Activated naive CD4-positive, alpha-beta T cell treated with anti-CD3 and anti-CD28 coated beads, Interleukin-2, amount 50 U/mL, for 24 hours (primary cell): ENCODE results near the gene LNPEP.

ENCODE experiments used
- H3K27ac Mint-ChIP-seq: one replicate; pipeline ENCODE4 v1.8.0; 2021; ENCODE audit warnings: mild to moderate bottlenecking, mixed read lengths
- H3K27me3 Mint-ChIP-seq: one replicate; pipeline ENCODE4 v1.8.0; 2021; ENCODE audit warnings: mixed read lengths
- H3K36me3 Mint-ChIP-seq: one replicate; pipeline ENCODE4 v1.8.0; 2021; ENCODE audit warnings: mixed read lengths
- H3K4me1 Mint-ChIP-seq: one replicate; pipeline ENCODE4 v1.8.0; 2021; ENCODE audit warnings: mixed read lengths
- H3K4me3 Mint-ChIP-seq: one replicate; pipeline ENCODE4 v1.8.0; 2021; ENCODE audit warnings: mild to moderate bottlenecking, mixed read lengths
- H3K9me3 Mint-ChIP-seq: one replicate; pipeline ENCODE4 v1.8.0; 2021; ENCODE audit warnings: mixed read lengths

LNPEP gene

DNA sequence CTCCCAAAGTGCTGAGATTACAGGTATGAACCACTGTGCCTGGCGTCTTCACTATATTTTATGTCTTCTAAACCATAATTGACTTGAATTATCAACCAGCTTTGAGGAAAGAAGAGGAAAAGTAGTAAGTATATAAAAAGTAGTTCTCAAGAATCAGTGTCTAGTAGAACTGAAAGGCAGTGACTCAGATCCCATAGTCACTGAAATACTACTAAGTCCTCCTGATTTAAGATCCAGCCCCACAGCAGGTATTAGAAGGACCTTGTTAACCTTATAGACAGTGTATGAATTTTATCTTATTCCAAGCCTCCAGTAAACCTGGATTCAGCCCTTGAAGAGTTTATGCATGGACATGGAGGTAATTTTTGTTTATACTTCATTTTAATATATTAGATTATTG is 31.5 kb downstream of the LNPEP start:
- Mint-ChIP-seq H3K9me3 (no peaks in the 10 kb centered on the region), H3K36me3 (peaks cover 5% of the 10 kb centered on the region), H3K27ac (no peak overlapping the region), H3K4me1 (peaks cover 98% of the 10 kb centered on the region), H3K27me3 (no peaks in the 10 kb centered on the region), H3K4me3 (no peak overlapping the region)

DNA sequence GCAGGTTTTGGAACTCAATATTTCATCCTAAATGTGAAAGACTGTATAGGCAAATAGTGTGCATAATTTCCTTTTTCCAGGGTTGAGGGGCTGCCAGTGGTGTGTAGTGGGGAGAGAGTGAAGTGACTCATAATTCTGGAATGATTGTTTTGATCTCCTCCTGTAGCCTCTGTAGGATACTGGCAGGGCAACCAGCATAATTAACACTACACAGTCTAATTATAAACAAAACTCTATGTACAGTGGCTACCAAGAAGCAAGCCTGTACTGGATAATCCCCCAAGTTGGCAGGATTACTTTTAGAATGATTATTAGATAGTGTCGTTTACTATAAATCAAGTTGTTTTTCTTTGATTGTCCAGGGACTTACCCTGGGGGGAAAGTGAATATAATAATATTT is 32.2 kb downstream of the LNPEP start:
- no peak overlapping the region for H3K4me3 Mint-ChIP-seq
- H3K27me3 Mint-ChIP-seq, result no peaks in the 10 kb centered on the region
- peaks cover 5% of the 10 kb centered on the region for H3K36me3 Mint-ChIP-seq
- no peaks in the 10 kb centered on the region for H3K9me3 Mint-ChIP-seq
- peak overlapping the region; percentile 27 for H3K27ac Mint-ChIP-seq
- peaks cover 98% of the 10 kb centered on the region for H3K4me1 Mint-ChIP-seq

- no peaks in the 10 kb centered on the region for H3K27me3 Mint-ChIP-seq
- H3K4me3 Mint-ChIP-seq, result peak overlapping the region; percentile 8
Observed at GRCh38 chr5:96968614-96969013, 32.7 kb downstream of the LNPEP start.

DNA sequence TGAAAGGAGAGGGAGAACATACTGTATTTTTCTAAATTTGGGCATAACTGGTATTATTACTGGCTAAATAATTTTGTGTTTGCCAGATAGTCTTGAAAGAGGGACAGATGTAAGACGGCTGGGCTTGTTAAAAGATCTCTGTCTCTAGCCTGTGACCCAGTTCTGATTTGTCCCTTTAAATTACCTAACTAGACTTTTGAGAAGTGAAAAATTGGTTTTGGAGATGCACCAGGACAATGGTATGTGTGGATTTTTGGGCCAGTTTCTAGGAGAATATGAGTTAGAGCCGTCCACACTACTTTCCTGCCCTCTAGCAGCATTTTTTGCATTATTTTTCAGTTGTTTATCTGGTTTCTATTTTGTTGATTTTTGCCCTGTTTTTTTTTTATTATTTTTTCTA is 33.5 kb downstream of the LNPEP start:
- no peak overlapping the region for H3K4me3 Mint-ChIP-seq
- peaks cover 96% of the 10 kb centered on the region for H3K4me1 Mint-ChIP-seq
- no peak overlapping the region for H3K27ac Mint-ChIP-seq
- H3K36me3 Mint-ChIP-seq, result peaks cover 3% of the 10 kb centered on the region
- H3K9me3 Mint-ChIP-seq, result no peaks in the 10 kb centered on the region
- no peaks in the 10 kb centered on the region for H3K27me3 Mint-ChIP-seq

More at GRCh38 chr5:96968614-96969013, 32.7 kb downstream of the LNPEP start:
- Mint-ChIP-seq H3K27ac (peak overlapping the region; percentile 27), H3K4me1 (peaks cover 96% of the 10 kb centered on the region), H3K9me3 (no peaks in the 10 kb centered on the region), H3K36me3 (peaks cover 5% of the 10 kb centered on the region)

DNA sequence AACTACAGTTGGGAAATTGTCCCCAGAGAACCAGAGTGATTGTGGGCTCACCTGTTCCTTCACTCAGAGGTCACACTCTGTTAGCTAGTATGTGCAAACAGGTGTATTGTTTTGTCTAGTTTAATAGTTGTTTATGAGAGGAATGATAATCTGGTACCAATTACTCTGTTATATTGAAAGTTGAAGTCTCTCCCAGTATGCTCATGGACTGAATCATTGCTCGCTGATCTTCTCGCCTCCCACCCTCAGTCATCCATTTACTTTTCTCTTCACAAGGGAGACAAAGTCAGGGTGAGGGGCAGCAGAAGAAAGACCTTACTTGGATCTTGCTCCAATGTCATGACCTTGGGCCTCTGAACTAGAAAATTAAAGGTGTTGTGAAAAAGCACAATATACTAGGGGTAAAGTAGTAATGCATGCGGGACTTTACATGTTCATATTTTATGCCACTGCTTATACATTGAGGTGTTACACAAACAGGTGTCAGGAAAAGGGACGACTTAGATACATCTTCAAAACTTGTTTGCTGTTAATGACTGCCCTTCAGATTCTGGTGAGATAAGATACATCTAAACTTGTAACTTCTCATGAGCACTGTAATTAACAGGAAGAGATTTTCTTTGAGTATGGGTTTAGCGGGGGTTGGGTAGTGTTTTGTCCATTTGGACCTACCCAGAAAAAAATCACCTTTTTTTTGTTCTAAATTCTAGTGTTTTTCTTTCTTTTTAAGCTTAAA is 36.9 kb downstream of the LNPEP start:
- no peaks in the 10 kb centered on the region for H3K9me3 Mint-ChIP-seq
- peak overlapping the region; percentile 88 for H3K27ac Mint-ChIP-seq
- no peaks in the 10 kb centered on the region for H3K36me3 Mint-ChIP-seq
- H3K4me1 Mint-ChIP-seq, result peaks cover 95% of the 10 kb centered on the region
- peak overlapping the region; percentile 61 for H3K4me3 Mint-ChIP-seq
- no peaks in the 10 kb centered on the region for H3K27me3 Mint-ChIP-seq

DNA sequence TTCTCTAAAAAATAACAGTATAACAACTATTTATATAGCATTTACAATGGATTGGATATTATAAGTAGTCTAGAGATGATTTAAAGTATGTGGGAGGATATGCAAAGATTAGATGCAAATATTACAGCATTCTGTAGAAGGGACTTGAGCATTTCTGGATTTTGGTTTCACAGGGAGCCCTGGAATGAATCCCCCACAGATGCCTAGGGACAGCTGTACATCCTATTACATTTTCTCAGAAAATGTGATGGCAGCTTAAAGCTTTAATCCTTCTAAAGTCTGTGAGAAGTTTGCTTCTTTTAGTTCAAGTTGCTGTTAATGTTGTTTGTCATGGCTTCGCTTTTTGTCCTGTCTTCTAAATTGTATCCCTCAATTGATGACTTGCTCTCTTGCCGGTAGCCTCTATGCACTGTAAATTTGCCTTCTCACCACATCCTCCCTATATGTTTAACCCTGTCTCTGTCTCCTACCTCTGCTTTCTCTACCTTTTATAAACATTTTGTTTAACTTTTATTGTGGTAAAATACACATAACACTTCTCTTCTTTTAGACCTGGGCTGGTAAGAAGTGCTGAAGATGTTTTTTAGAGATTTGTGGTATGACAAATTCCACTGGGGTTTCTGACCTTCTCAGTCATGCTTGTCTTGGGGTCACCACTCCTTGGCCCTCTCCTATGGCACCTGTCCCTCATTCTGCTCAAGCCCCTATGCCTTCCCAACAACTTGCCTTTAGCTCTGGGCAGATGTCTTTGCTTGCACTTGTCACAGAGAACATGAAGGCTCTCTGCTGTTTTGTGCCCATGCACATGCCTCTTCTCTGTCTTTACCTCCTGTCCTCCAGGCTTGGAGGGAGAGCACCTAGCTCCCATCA is 37.9 kb downstream of the LNPEP start:
- Mint-ChIP-seq H3K9me3 (no peaks in the 10 kb centered on the region), H3K27me3 (no peaks in the 10 kb centered on the region), H3K27ac (peak overlapping the region; percentile 66), H3K4me3 (peak overlapping the region; percentile 65), H3K4me1 (peaks cover 93% of the 10 kb centered on the region), H3K36me3 (no peaks in the 10 kb centered on the region)

DNA sequence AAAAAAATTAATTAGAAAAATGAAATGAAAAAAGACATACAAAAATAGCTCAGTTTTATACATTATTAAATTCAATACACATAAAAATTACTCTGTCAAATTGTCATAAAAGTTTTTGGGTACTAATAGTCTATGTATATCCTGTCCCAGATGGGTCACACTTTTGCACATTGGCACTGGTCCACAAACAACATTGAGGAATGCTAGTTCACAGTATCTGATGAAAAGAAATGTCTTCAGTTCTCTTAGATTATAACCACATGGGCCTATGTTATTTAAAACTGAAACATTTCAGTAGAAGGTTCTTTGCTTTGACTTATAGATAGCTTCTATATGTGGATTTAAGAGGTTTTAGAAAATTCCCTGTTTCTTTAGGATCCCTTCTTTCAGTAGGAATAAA is 39.8 kb downstream of the LNPEP start:
- Mint-ChIP-seq H3K36me3 (peaks cover 10% of the 10 kb centered on the region), H3K4me3 (no peak overlapping the region), H3K4me1 (peaks cover 92% of the 10 kb centered on the region), H3K27ac (no peak overlapping the region), H3K27me3 (no peaks in the 10 kb centered on the region), H3K9me3 (no peaks in the 10 kb centered on the region)

DNA sequence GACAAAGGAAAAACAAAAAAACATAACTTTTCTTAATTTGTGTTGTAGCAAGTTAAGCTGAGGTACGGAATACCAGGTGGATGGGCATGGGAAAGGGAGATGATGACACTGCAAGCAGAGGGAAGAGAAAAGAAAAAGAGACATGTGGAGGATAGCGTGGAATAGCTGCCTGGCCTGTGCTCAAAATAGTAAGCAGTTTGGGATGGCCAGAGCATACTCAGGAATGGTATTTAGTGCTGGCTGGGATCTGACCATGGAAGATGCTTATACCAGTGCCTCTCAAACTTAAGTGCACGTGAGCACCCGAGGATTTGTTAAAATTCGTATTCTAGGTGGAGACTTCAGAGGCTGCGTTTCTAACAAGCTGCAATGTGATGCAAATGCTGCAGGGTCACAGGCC is 41.3 kb downstream of the LNPEP start:
- Mint-ChIP-seq H3K4me3 (no peak overlapping the region), H3K27me3 (no peaks in the 10 kb centered on the region), H3K36me3 (peaks cover 10% of the 10 kb centered on the region), H3K9me3 (no peaks in the 10 kb centered on the region), H3K27ac (no peak overlapping the region), H3K4me1 (peaks cover 92% of the 10 kb centered on the region)

DNA sequence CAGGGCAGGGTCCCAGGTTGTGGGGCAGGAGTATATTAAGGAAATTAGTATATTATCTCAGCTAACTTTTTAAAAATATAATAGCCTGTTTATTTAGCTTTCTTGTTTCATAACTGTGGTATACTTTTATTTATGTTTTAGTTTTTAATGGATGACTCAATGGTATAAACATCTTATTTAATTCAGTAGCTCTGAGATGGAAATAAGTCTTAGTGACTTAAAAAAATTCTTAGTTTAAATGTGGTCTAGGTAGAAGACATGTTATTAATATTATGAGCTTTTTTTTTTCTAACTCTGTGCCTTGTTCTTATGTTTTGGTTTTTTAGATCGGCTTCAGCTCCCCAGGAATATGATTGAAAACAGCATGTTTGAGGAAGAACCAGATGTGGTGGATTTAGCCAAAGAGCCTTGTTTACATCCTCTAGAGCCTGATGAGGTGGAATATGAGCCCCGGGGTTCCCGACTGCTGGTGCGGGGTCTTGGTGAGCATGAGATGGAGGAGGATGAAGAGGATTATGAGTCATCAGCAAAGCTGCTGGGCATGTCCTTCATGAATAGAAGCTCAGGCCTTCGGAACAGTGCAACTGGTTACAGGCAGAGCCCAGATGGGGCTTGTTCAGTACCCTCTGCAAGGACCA is 43.1 kb downstream of the LNPEP start:
- peaks cover 88% of the 10 kb centered on the region for H3K4me1 Mint-ChIP-seq
- no peaks in the 10 kb centered on the region for H3K9me3 Mint-ChIP-seq
- H3K27me3 Mint-ChIP-seq, result no peaks in the 10 kb centered on the region
- peaks cover 10% of the 10 kb centered on the region for H3K36me3 Mint-ChIP-seq
- H3K27ac Mint-ChIP-seq, result peak overlapping the region; percentile 77
- no peak overlapping the region for H3K4me3 Mint-ChIP-seq

GRCh38 chr5:96984506-96985192 is 48.8 kb downstream of the LNPEP start:
- no peaks in the 10 kb centered on the region for H3K9me3 Mint-ChIP-seq
- H3K4me3 Mint-ChIP-seq, result no peak overlapping the region
- H3K27ac Mint-ChIP-seq, result no peak overlapping the region
- H3K36me3 Mint-ChIP-seq, result peaks cover 17% of the 10 kb centered on the region
- H3K4me1 Mint-ChIP-seq, result peaks cover 68% of the 10 kb centered on the region
- no peaks in the 10 kb centered on the region for H3K27me3 Mint-ChIP-seq

GRCh38 chr5:96986450-96986849 is 50.6 kb downstream of the LNPEP start:
- Mint-ChIP-seq H3K4me3 (no peak overlapping the region), H3K27me3 (no peaks in the 10 kb centered on the region), H3K9me3 (no peaks in the 10 kb centered on the region), H3K4me1 (peaks cover 64% of the 10 kb centered on the region), H3K36me3 (peaks cover 24% of the 10 kb centered on the region), H3K27ac (no peak overlapping the region)

DNA sequence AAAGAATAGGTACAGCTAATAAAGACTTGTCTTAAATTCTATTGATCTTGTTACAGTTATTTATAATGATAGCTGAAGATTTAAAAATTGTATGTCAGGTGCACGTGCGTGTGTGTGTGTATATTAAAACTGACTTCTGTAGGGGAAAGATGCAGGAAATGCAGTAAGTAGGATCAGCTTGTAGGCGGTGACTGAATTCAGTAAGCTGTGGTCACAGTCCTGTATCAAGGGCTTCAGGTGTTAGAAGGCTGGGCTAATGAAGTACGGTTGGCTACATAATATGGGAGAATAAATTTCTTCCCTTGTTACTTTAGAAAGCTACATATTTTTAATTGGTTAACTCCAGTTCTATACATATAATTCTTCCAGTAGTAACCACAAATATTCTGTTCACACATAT is 54.2 kb downstream of the LNPEP start:
- H3K9me3 Mint-ChIP-seq, result no peaks in the 10 kb centered on the region
- peak overlapping the region; percentile 11 for H3K27ac Mint-ChIP-seq
- no peaks in the 10 kb centered on the region for H3K27me3 Mint-ChIP-seq
- H3K4me3 Mint-ChIP-seq, result no peak overlapping the region
- H3K36me3 Mint-ChIP-seq, result peaks cover 32% of the 10 kb centered on the region
- H3K4me1 Mint-ChIP-seq, result peaks cover 68% of the 10 kb centered on the region

- H3K27ac Mint-ChIP-seq, result peak overlapping the region; percentile 63
Observed at GRCh38 chr5:96991708-96992107, 55.8 kb downstream of the LNPEP start.

GRCh38 chr5:96993760-96994159 is 57.9 kb downstream of the LNPEP start:
- H3K27ac Mint-ChIP-seq, result peak overlapping the region; percentile 51
- no peaks in the 10 kb centered on the region for H3K27me3 Mint-ChIP-seq
- H3K36me3 Mint-ChIP-seq, result peaks cover 35% of the 10 kb centered on the region

More at GRCh38 chr5:96991708-96992107, 55.8 kb downstream of the LNPEP start:
- H3K4me1 Mint-ChIP-seq, result peaks cover 61% of the 10 kb centered on the region
- no peak overlapping the region for H3K4me3 Mint-ChIP-seq
- H3K27me3 Mint-ChIP-seq, result no peaks in the 10 kb centered on the region
- peaks cover 32% of the 10 kb centered on the region for H3K36me3 Mint-ChIP-seq
- H3K9me3 Mint-ChIP-seq, result no peaks in the 10 kb centered on the region

DNA sequence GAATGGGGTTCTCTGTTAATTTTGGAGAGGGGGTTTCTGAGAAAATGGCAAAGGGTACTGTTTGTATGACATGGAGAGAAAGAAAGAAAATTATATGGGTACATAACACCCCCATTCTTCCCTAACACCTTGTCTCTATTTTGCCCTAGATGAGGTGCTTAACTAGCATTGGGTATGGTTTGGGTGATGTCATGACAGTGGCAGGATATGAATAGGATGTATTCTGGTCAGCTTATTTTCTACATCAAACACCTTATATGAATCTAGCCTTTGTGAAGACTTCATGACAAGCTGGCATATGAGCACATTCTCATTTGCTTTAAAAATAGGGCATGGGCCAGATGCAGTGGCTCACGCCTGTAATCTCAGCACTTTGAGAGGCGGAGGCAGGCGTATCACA is 58.6 kb downstream of the LNPEP start:
- H3K27me3 Mint-ChIP-seq, result no peaks in the 10 kb centered on the region
- no peaks in the 10 kb centered on the region for H3K9me3 Mint-ChIP-seq
- peak overlapping the region; percentile 17 for H3K27ac Mint-ChIP-seq
- H3K4me3 Mint-ChIP-seq, result no peak overlapping the region
- peaks cover 38% of the 10 kb centered on the region for H3K36me3 Mint-ChIP-seq
- peaks cover 65% of the 10 kb centered on the region for H3K4me1 Mint-ChIP-seq

More at GRCh38 chr5:96993760-96994159, 57.9 kb downstream of the LNPEP start:
- H3K4me1 Mint-ChIP-seq, result peaks cover 62% of the 10 kb centered on the region
- H3K4me3 Mint-ChIP-seq, result no peak overlapping the region
- H3K9me3 Mint-ChIP-seq, result no peaks in the 10 kb centered on the region
